ENCODE results near the gene MUC5AC. TPM values are rescaled to one million over a fixed set of nuclear protein-coding genes. Genes with fewer than 3 reads are reported as not detected.

MUC5AC gene
- total RNA-seq, 2 experiments from 2014 or later = not detected

- no peaks in the 10 kb centered on the region for H3K36me3 Mint-ChIP-seq (ENCODE audit: low read depth)
- H3K27me3 Mint-ChIP-seq = no peaks in the 10 kb centered on the region
- H3K9me3 Mint-ChIP-seq = no peaks in the 10 kb centered on the region
- CTCF ChIA-PET = no interaction called here
- no peak for TF ChIP-seq CTCF (IDR thresholded peaks at IDR 0.05)
- peak in 1 of 14 experiments; percentile 31 for DNase-seq
- Histone ChIP-seq H3K27me3 (ENCODE audit: control insufficient read depth in 1 of 2, insufficient read depth in 2 of 2, low read length in 2 of 2) (no peaks in the 10 kb centered on the region), H3K36me3 (ENCODE audit: insufficient read depth, low read length) (no peaks in the 10 kb centered on the region), H3K27ac (ENCODE audit: low read depth in 1 of 2, low read length in 2 of 2) (no peak overlapping the region), H3K4me1 (ENCODE audit: insufficient read depth, low read length) (no peaks in the 10 kb centered on the region), H3K4me3 (ENCODE audit: low read length) (no peak overlapping the region), H3K9me3 (ENCODE audit: control insufficient read depth in 1 of 2, insufficient read depth in 1 of 2, low read length in 2 of 2) (peaks cover 0 to 14% of the 10 kb centered on the region in 2 experiments)
- POLR2A ChIA-PET = no interaction called here
- no peak overlapping the region for H3K4me3 Mint-ChIP-seq
- intact Hi-C loops (cut with DNase I, micrococcal nuclease) = no loop called here
- H3K4me1 Mint-ChIP-seq (ENCODE audit: low read depth) = no peaks in the 10 kb centered on the region
- ATAC-seq (ENCODE audit: poor library complexity) = no peak
- no peak overlapping the region for H3K27ac Mint-ChIP-seq
These were observed 3.8 kb downstream of the MUC5AC start for GRCh38 chr11:1161410-1162137.

GRCh38 chr11:1162138-1162475, 4.4 kb downstream of the MUC5AC start:
- Mint-ChIP-seq H3K9me3 (no peaks in the 10 kb centered on the region), H3K4me1 (ENCODE audit: low read depth) (no peaks in the 10 kb centered on the region), H3K4me3 (no peak overlapping the region), H3K27me3 (no peaks in the 10 kb centered on the region), H3K27ac (no peak overlapping the region), H3K36me3 (ENCODE audit: low read depth) (no peaks in the 10 kb centered on the region)
- Histone ChIP-seq H3K36me3 (ENCODE audit: insufficient read depth, low read length) (no peaks in the 10 kb centered on the region), H3K9me3 (ENCODE audit: control insufficient read depth in 1 of 2, insufficient read depth in 1 of 2, low read length in 2 of 2) (peaks cover 0 to 8% of the 10 kb centered on the region in 2 experiments), H3K27ac (ENCODE audit: low read depth in 1 of 2, low read length in 2 of 2) (no peak overlapping the region), H3K4me1 (ENCODE audit: insufficient read depth, low read length) (no peaks in the 10 kb centered on the region), H3K27me3 (ENCODE audit: control insufficient read depth in 1 of 2, insufficient read depth in 2 of 2, low read length in 2 of 2) (no peaks in the 10 kb centered on the region), H3K4me3 (ENCODE audit: low read length) (no peak overlapping the region)
- peak in 1 of 14 experiments; percentile 19 for DNase-seq
- ATAC-seq (ENCODE audit: poor library complexity) = no peak
- no peak for TF ChIP-seq CTCF (IDR thresholded peaks at IDR 0.05)
- CTCF ChIA-PET = no interaction called here
- POLR2A ChIA-PET = no interaction called here
- intact Hi-C loops (cut with DNase I, micrococcal nuclease) = no loop called here

DNA sequence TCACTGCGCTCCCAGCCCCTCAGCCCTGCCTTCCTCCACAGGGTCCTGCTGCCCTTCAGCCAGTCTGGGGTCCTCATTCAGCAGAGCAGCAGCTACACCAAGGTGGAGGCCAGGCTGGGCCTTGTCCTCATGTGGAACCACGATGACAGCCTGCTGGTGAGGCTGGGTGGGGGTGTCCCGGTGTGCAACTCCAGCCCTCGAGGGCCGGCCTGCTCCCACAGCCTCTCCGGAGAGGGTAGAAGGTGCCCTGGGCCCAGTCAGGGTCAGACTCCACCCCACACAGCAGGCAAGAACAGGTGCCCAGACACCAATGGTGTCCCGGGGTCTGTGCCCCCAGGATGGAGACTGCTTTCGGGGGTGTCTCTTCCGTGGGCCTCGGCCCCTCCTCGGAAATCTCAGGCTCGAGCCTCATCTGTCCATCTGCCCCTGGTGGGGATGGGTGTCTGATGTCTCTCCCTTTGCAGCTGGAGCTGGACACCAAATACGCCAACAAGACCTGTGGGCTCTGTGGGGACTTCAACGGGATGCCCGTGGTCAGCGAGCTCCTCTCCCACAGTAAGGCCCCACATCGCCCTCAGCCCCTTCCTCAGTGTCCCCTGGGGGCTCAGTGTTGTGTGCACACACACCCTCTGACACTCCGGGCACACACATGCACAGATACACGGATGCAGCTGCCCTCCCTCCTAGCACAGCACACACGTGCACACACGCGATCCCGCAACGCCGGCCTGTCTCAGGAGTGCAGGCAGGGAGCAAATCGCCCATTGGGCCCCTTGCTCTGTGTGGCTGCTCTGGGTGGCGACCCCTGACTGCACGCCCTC, 4.9 kb downstream of the MUC5AC start:
- no peaks in the 10 kb centered on the region for H3K36me3 ChIP-seq (ENCODE audit: insufficient read depth, low read length)
- no peak for TF ChIP-seq CTCF (IDR thresholded peaks at IDR 0.05)
- H3K4me1 Mint-ChIP-seq (ENCODE audit: low read depth) = no peaks in the 10 kb centered on the region

More for the DNA sequence above, 4.9 kb downstream of the MUC5AC start:
- intact Hi-C loops (cut with DNase I, micrococcal nuclease) = no loop called here
- Histone ChIP-seq H3K27ac (ENCODE audit: low read depth in 1 of 2, low read length in 2 of 2) (no peak overlapping the region), H3K4me1 (ENCODE audit: insufficient read depth, low read length) (no peaks in the 10 kb centered on the region), H3K4me3 (ENCODE audit: low read length) (no peak overlapping the region), H3K27me3 (ENCODE audit: control insufficient read depth in 1 of 2, insufficient read depth in 2 of 2, low read length in 2 of 2) (no peaks in the 10 kb centered on the region), H3K9me3 (ENCODE audit: control insufficient read depth in 1 of 2, insufficient read depth in 1 of 2, low read length in 2 of 2) (peaks cover 0 to 4% of the 10 kb centered on the region in 2 experiments)
- POLR2A ChIA-PET = no interaction called here
- CTCF ChIA-PET = no interaction called here
- ATAC-seq (ENCODE audit: poor library complexity) (no peak), DNase-seq (peak in 1 of 14 experiments; percentile 12)
- no peaks in the 10 kb centered on the region for H3K27me3 Mint-ChIP-seq
- H3K36me3 Mint-ChIP-seq (ENCODE audit: low read depth) = no peaks in the 10 kb centered on the region
- H3K9me3 Mint-ChIP-seq = no peaks in the 10 kb centered on the region
- no peak overlapping the region for H3K27ac Mint-ChIP-seq
- H3K4me3 Mint-ChIP-seq = no peak overlapping the region
